GM18520 (cell line): ENCODE data around the gene TTC21A.
A peak's percentile ranks its signal among the peaks of the same experiment; 100 is the strongest.

Experiments
- ATAC-seq: cut with Tn5 transposase; IDR thresholded peaks from one replicate; pipeline ENCODE4 v1.9.1; 2021; ENCODE audit not compliant: unreplicated experiment

Gene TTC21A

GRCh38 chr3:39173318-39174125, 66.0 kb downstream of the TTC21A start:
- no peak for ATAC-seq

GRCh38 chr3:39176025-39176714, 68.7 kb downstream of the TTC21A start:
- no peak for ATAC-seq

- ATAC-seq, result no peak
These were observed 70.3 kb downstream of the TTC21A start for GRCh38 chr3:39177708-39178332.

GRCh38 chr3:39178553-39178952, 71.1 kb downstream of the TTC21A start:
- ATAC-seq, result no peak

- no peak for ATAC-seq
These were observed 72.7 kb downstream of the TTC21A start for GRCh38 chr3:39180183-39180545.

- peak; percentile 86 for ATAC-seq
These were observed 73.3 kb downstream of the TTC21A start for GRCh38 chr3:39180546-39181346.

- ATAC-seq, result no peak
These were observed 74.2 kb downstream of the TTC21A start for GRCh38 chr3:39181408-39182335.

- no peak for ATAC-seq
These were observed 76.0 kb downstream of the TTC21A start for GRCh38 chr3:39183211-39184080.

- ATAC-seq, result no peak
These were observed 76.8 kb downstream of the TTC21A start for GRCh38 chr3:39184081-39184967.

GRCh38 chr3:39184968-39185285, 77.4 kb downstream of the TTC21A start:
- ATAC-seq, result no peak

GRCh38 chr3:39185326-39185958, 78.0 kb downstream of the TTC21A start:
- no peak for ATAC-seq

GRCh38 chr3:39185959-39186691, 78.6 kb downstream of the TTC21A start:
- ATAC-seq, result no peak

GRCh38 chr3:39186692-39187151, 79.2 kb downstream of the TTC21A start:
- ATAC-seq, result no peak

- no peak for ATAC-seq
These were observed 80.1 kb downstream of the TTC21A start for GRCh38 chr3:39187372-39188155.
